Prostate gland (tissue), 2 donors: ENCODE measurements around the gene EML3. TPM values are rescaled to one million over a fixed set of nuclear protein-coding genes. Genes with fewer than 3 reads are reported as not detected.

Experiments
- DNase-seq: peaks from one replicate; pipeline ENCODE4 v3.0.0-alpha.2; 2019; ENCODE audit warnings: low spot score
- H3K27ac ChIP-seq, 2 donors: fragments of 200-600 bp; sonication (generic); 2 replicates each; pipeline ENCODE4 v1.5.1; 2017 to 2019
- H3K27me3 ChIP-seq: fragments of 200-600 bp; sonication (generic); replicated peaks from 2 replicates; pipeline ENCODE4 v1.5.1; 2019; ENCODE audit not compliant: insufficient read depth
- H3K36me3 ChIP-seq, 2 donors: fragments of 200-600 bp; sonication (generic); 1 replicate in 1 of 2; 2 replicates in 1 of 2; pipeline versions ENCODE4 v1.5.1 to v1.8.1; 2017 to 2019
- H3K4me1 ChIP-seq: fragments of 200-600 bp; sonication (generic); replicated peaks from 2 replicates; pipeline ENCODE4 v1.5.1; 2019
- H3K4me3 ChIP-seq, 2 donors: fragments of 200-600 bp; sonication (generic); 2 replicates each; pipeline ENCODE4 v1.5.1; 2017 to 2019
- H3K9me3 ChIP-seq: fragments of 200-600 bp; sonication (generic); 2 replicates; pipeline ENCODE4 v1.5.1; 2017
- POLR2A ChIP-seq: fragments of 450-650 bp; IDR thresholded peaks from one replicate; pipeline ENCODE4 v1.6.1; 2016; ENCODE audit warnings: antibody characterized with exemption, mild to moderate bottlenecking
- POLR2AphosphoS5 ChIP-seq: sonication (generic); formaldehyde crosslinking; IDR thresholded peaks from one replicate; pipeline ENCODE4 v1.6.1; 2017; ENCODE audit warnings: antibody characterized with exemption
- WGBS: methylation state at CpG from one replicate; pipeline ENCODE4 v1.1.5; 2018; 5-methylcytosine and 5-hydroxymethylcytosine counted together
- intact Hi-C: fragments of 100-400 bp; cut with DNase I; formaldehyde crosslinking; loops from one replicate; pipeline ENCODE4 v1.14.2; 2022
- total RNA-seq, 2 donors: library from RNA; depleted of rRNA; stranded (reverse); fragments of >200 nt; gene quantifications; one replicate each; pipeline ENCODE4 v1.1.0, GENCODE V29; 2016
- TF ChIP-seq, protein P1 (sequence below), 4 experiments: fragments of 200-600 bp in 2 of 4; fragments of 450-650 bp in 2 of 4; sonication (generic) in 2 of 4; IDR thresholded peaks; 1 replicate in 3 of 4; 2 replicates in 1 of 4; pipeline ENCODE4 v1.5.1; 2016 to 2019; ENCODE audit warnings: antibody characterized with exemption in 4 of 4, mild to moderate bottlenecking in 2 of 4, moderate library complexity in 2 of 4

The EML3 gene
- total RNA-seq, 2 donors from 2014 or later, result 50.2 to 80.1 TPM

DNA sequence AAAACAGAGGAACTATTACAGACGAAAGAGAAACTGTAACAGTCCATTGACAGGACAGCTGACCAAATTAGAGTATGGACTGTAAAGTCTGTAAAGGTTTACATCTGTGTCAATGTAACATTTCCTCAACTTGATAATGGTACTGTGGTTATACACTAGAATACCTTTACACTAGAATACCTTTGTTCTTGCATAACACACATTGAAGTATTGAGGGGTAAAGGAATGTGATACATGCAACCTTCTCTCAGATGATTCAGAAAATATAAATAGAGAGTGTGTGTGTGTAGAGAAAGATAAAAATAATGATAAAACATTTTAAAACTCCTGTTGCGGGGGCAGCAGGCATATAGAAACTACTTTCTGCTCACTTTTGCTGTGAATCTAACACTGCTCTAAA, 33.3 kb downstream of the EML3 start:
- TF ChIP-seq POLR2AphosphoS5, result no peak
- TF ChIP-seq, protein P1, sequence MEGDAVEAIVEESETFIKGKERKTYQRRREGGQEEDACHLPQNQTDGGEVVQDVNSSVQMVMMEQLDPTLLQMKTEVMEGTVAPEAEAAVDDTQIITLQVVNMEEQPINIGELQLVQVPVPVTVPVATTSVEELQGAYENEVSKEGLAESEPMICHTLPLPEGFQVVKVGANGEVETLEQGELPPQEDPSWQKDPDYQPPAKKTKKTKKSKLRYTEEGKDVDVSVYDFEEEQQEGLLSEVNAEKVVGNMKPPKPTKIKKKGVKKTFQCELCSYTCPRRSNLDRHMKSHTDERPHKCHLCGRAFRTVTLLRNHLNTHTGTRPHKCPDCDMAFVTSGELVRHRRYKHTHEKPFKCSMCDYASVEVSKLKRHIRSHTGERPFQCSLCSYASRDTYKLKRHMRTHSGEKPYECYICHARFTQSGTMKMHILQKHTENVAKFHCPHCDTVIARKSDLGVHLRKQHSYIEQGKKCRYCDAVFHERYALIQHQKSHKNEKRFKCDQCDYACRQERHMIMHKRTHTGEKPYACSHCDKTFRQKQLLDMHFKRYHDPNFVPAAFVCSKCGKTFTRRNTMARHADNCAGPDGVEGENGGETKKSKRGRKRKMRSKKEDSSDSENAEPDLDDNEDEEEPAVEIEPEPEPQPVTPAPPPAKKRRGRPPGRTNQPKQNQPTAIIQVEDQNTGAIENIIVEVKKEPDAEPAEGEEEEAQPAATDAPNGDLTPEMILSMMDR (IDR thresholded peaks at IDR 0.05), result no peak
- no peak for TF ChIP-seq POLR2A
- H3K27ac ChIP-seq, result no peak overlapping the region
- no peak for DNase-seq
- H3K4me3 ChIP-seq, result no peak overlapping the region
- peaks cover 0 to 4% of the 10 kb centered on the region in 2 donors for H3K36me3 ChIP-seq
- peaks cover 2% of the 10 kb centered on the region for H3K4me1 ChIP-seq
- no peaks in the 10 kb centered on the region for H3K27me3 ChIP-seq
- 91% methylated on average over 2 of the region's 2 CpGs for WGBS
- intact Hi-C loops, result no loop called here
- H3K9me3 ChIP-seq, result no peaks in the 10 kb centered on the region

DNA sequence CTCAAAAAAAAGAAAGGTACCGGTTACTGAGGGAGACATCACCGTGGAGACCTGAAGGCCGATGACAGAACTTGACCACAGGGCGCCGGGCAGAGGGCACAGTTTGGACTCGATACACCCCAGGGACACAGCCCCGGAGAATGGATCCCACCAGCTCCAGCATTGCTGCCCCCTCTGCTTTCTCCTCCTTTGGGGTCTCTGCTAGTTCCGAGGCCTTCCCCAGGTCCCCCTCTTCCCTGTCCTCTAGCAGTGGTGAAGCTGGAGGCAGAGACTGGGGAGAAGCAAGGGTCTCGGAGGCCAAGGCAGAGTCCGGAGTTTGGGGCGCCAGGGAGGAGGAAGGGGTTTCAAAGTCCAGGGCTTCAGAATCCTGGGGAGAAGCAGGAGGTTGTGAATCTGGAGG, 34.0 kb downstream of the EML3 start:
- over 99% methylated on average over 11 of the region's 11 CpGs for WGBS
- H3K4me3 ChIP-seq, result no peak overlapping the region

DNA sequence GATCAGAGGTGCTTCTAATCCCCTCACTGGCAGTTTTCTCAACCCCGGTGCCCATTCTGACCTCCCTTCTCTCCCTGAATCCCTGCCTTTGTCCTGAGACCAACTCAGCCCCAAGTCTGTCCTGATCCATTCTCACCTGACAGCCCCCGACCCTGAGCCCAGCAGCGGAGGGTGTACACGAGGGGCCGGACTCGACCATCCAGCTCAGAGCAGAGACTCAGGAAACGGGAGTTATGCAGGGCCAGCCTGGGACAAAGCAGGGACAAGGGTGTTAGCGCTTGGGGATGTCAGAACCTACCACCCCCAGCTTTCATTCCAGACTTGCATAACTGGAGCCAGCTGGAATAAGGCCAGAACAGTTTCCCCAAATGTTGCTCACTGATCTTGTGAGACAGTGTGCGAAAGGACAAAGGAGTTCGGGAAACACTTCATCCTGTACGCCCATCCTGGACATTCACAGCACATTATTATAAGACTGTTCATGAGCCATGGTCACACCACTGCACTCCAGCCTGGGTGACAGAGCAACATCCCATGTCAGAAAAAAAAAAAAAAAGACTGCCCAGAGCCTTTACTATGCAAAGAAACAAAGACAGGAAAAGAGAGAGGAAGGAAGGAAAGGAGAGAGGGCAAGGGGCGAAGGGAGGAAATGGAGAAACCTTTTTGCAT, 35.4 kb downstream of the EML3 start:
- peak overlapping the region in 1 of 2 donors; percentile 50 for H3K27ac ChIP-seq
- peaks cover 0 to 4% of the 10 kb centered on the region in 2 donors for H3K36me3 ChIP-seq
- DNase-seq, result no peak
- no peak overlapping the region for H3K4me3 ChIP-seq
- TF ChIP-seq POLR2A (no peak), POLR2AphosphoS5 (no peak)
- TF ChIP-seq, protein P1 (IDR thresholded peaks at IDR 0.05), result no peak
- H3K4me1 ChIP-seq, result peaks cover 6% of the 10 kb centered on the region
- no peaks in the 10 kb centered on the region for H3K9me3 ChIP-seq
- no peaks in the 10 kb centered on the region for H3K27me3 ChIP-seq
- intact Hi-C loops, result no loop called here
- WGBS, result 75% methylated on average over 12 of the region's 12 CpGs

More for the DNA sequence above, 34.0 kb downstream of the EML3 start:
- TF ChIP-seq POLR2AphosphoS5, result no peak
- TF ChIP-seq, protein P1 (IDR thresholded peaks at IDR 0.05), result no peak
- TF ChIP-seq POLR2A, result no peak
- Histone ChIP-seq H3K27ac (no peak overlapping the region), H3K4me1 (peaks cover 2% of the 10 kb centered on the region), H3K27me3 (no peaks in the 10 kb centered on the region), H3K36me3 (peaks cover 0 to 4% of the 10 kb centered on the region in 2 donors), H3K9me3 (no peaks in the 10 kb centered on the region)
- intact Hi-C loops, result no loop called here
- DNase-seq, result no peak

DNA sequence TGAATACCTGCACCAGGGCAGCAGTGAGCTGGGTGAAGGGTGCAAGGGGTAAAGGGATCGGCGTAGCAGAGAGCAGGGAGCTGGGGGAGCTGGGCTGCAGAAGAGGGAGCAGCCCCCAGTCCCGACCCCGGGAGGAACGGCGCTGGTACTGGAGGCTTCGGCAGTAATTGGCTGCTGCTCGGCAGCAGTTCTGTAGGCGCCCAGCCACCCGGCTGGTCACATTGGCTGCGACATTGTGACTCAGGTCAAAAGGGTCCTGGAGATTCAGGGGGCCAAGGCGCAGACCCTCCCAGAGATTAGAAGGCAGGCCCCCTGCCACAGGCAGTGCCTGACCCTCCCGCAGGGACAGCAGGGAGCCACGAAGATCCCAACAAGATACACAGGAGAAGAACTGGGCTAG, 36.7 kb downstream of the EML3 start:
- H3K4me1 ChIP-seq, result peaks cover 11% of the 10 kb centered on the region
- H3K27ac ChIP-seq, result peak overlapping the region in 1 of 2 donors; percentile 99
- no peak overlapping the region for H3K4me3 ChIP-seq
- intact Hi-C loops, result no loop called here
- WGBS, result 86% methylated on average over 14 of the region's 14 CpGs
- DNase-seq, result no peak
- TF ChIP-seq POLR2A (no peak), POLR2AphosphoS5 (no peak)
- TF ChIP-seq, protein P1 (IDR thresholded peaks at IDR 0.05), result no peak
- no peaks in the 10 kb centered on the region for H3K27me3 ChIP-seq
- H3K36me3 ChIP-seq, result no peaks in the 10 kb centered on the region
- H3K9me3 ChIP-seq, result no peaks in the 10 kb centered on the region

DNA sequence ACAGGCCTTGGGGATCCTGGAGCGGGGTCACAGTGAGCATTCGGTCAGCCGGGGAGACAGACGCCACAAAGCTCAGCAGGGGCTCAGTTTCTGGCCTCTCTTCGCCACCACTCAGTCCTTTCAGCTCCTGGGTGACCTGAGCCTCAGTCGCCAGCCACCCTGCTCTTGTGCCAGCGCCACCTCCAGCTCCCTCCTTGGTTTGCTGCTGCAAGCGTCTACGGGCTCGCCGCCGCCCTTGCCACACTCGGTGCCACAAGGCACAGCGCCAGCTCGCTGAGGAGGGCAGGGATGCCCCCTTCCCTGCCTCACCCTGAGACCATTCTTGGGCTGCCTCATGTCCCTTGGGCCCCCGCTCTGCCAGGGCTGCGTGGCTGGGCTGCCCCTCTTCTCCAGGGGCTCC, 37.4 kb downstream of the EML3 start:
- 54% methylated on average over 17 of the region's 17 CpGs for WGBS
- TF ChIP-seq, protein P1 (IDR thresholded peaks at IDR 0.05), result no peak
- no peak for TF ChIP-seq POLR2AphosphoS5
- intact Hi-C loops, result no loop called here
- Histone ChIP-seq H3K36me3 (no peaks in the 10 kb centered on the region), H3K4me1 (peaks cover 11% of the 10 kb centered on the region), H3K27me3 (no peaks in the 10 kb centered on the region), H3K27ac (peak overlapping the region; percentile 98 to 99), H3K9me3 (no peaks in the 10 kb centered on the region), H3K4me3 (peak overlapping the region in 1 of 2 donors; percentile 74)
- DNase-seq, result no peak
